Esophagus muscularis mucosa (tissue), 4 donors: Measurements from ENCODE around the gene GRB2. TPM values are rescaled to one million over a fixed set of nuclear protein-coding genes. Genes with fewer than 3 reads are reported as not detected.
A peak's percentile ranks its signal among the peaks of the same experiment; 100 is the strongest.

Experiments
- DNase-seq: peaks from one replicate; pipeline ENCODE4 v3.0.0-alpha.2; 2017; ENCODE audit errors: extremely low spot score
- H3K27ac ChIP-seq, 4 donors: fragments of 200-600 bp; sonication (generic); replicated peaks in 1 of 4; 1 replicate in 3 of 4; 2 replicates in 1 of 4; pipeline ENCODE4 v1.5.1; 2016 to 2019; ENCODE audit warnings: mild to moderate bottlenecking in 1 of 4
- H3K27me3 ChIP-seq, 4 donors: fragments of 200-600 bp; sonication (generic); one replicate each; pipeline versions ENCODE4 v1.5.1 to v1.6.0; 2016 to 2019
- H3K36me3 ChIP-seq, 4 donors: fragments of 200-600 bp; sonication (generic); one replicate each; pipeline ENCODE4 v1.5.1; 2016 to 2019
- H3K4me1 ChIP-seq, 4 donors: fragments of 200-600 bp; sonication (generic); one replicate each; pipeline ENCODE4 v1.5.1; 2016 to 2019
- H3K4me3 ChIP-seq, 4 donors: fragments of 200-600 bp; sonication (generic); 1 replicate in 2 of 4; 2 replicates in 2 of 4; pipeline ENCODE4 v1.5.1; 2016 to 2019; ENCODE audit warnings: mild to moderate bottlenecking in 4 of 4, moderate library complexity in 1 of 4
- H3K9me3 ChIP-seq, 4 donors: fragments of 200-600 bp; sonication (generic); 1 replicate in 3 of 4; 2 replicates in 1 of 4; pipeline ENCODE4 v1.5.1; 2016 to 2019
- CTCF ChIP-seq, 3 experiments: fragments of 200-600 bp in 2 of 3; fragments of 450-650 bp in 1 of 3; sonication (generic) in 2 of 3; IDR thresholded peaks; one replicate each; pipeline ENCODE4 v1.5.1; 2017 to 2019; ENCODE audit warnings: antibody characterized with exemption in 3 of 3, mild to moderate bottlenecking in 2 of 3, moderate library complexity in 1 of 3
- EP300 ChIP-seq: sonication (generic); formaldehyde crosslinking; IDR thresholded peaks from one replicate; pipeline ENCODE4 v1.6.1; 2017; ENCODE audit warnings: antibody characterized with exemption
- POLR2A ChIP-seq: fragments of 450-650 bp; IDR thresholded peaks from one replicate; pipeline ENCODE4 v1.6.1; 2017; ENCODE audit warnings: antibody characterized with exemption, moderate library complexity, mild to moderate bottlenecking, low read depth
- POLR2AphosphoS5 ChIP-seq, 2 donors: sonication (generic); formaldehyde crosslinking; IDR thresholded peaks; one replicate each; pipeline ENCODE4 v1.6.1; 2017; ENCODE audit warnings: antibody characterized with exemption in 2 of 2
- WGBS: methylation state at CpG from one replicate; pipeline ENCODE4 v1.1.5; 2018; 5-methylcytosine and 5-hydroxymethylcytosine counted together
- intact Hi-C: fragments of 100-400 bp; cut with DNase I; formaldehyde crosslinking; loops from one replicate; pipeline ENCODE4 v1.15.1; 2023
- total RNA-seq, 4 donors: library from RNA; depleted of rRNA; stranded (reverse); fragments of >200 nt; gene quantifications; one replicate each; pipeline versions ENCODE4 v1.1.0 to v1.2.1, GENCODE V29; 2016

Gene GRB2
- total RNA-seq, 4 donors from 2014 or later = 84.3 to 140 (median 113) TPM

GRCh38 chr17:75319904-75320691 is 85.4 kb downstream of the GRB2 start:
- H3K27me3 ChIP-seq = no peaks in the 10 kb centered on the region
- H3K4me3 ChIP-seq = no peak overlapping the region
- DNase-seq = no peak
- peaks cover 6 to 19% (median 15%) of the 10 kb centered on the region in 4 donors for H3K4me1 ChIP-seq
- peaks cover 19 to 60% (median 53%) of the 10 kb centered on the region in 4 donors for H3K36me3 ChIP-seq
- intact Hi-C loops = loop anchor here (10.0 kb wide), 1 partner anchor 265 kb away; the partner anchor contains the start of gene MYO15B
- H3K27ac ChIP-seq = peak overlapping the region in 1 of 4 donors; percentile 27
- H3K9me3 ChIP-seq = no peaks in the 10 kb centered on the region
- WGBS = 68% methylated on average over 20 of the region's 20 CpGs
- TF ChIP-seq EP300 = no peak
- no peak for TF ChIP-seq POLR2AphosphoS5 (IDR thresholded peaks at IDR 0.05)

- TF ChIP-seq EP300 (no peak), CTCF (IDR thresholded peaks at IDR 0.05) (no peak), POLR2AphosphoS5 (IDR thresholded peaks at IDR 0.05) (no peak)
- 87% methylated on average over 10 of the region's 10 CpGs for WGBS
- DNase-seq = no peak
- Histone ChIP-seq H3K27ac (peak overlapping the region in 1 of 4 donors; percentile 3), H3K9me3 (no peaks in the 10 kb centered on the region), H3K36me3 (peaks cover 19 to 53% (median 47%) of the 10 kb centered on the region in 4 donors), H3K4me3 (no peak overlapping the region), H3K27me3 (no peaks in the 10 kb centered on the region), H3K4me1 (peaks cover 6 to 13% (median 9%) of the 10 kb centered on the region in 4 donors)
- intact Hi-C loops = no loop called here
Observed at GRCh38 chr17:75318615-75319222, 86.8 kb downstream of the GRB2 start.

GRCh38 chr17:75318211-75318610 is 87.3 kb downstream of the GRB2 start:
- Histone ChIP-seq H3K4me1 (peaks cover 1 to 9% (median 5%) of the 10 kb centered on the region in 4 donors), H3K36me3 (peaks cover 19 to 53% (median 44%) of the 10 kb centered on the region in 4 donors), H3K27ac (peak overlapping the region in 1 of 4 donors; percentile 3), H3K27me3 (no peaks in the 10 kb centered on the region), H3K4me3 (no peak overlapping the region), H3K9me3 (no peaks in the 10 kb centered on the region)
- intact Hi-C loops = no loop called here
- 73% methylated on average over 10 of the region's 10 CpGs for WGBS
- DNase-seq = no peak
- TF ChIP-seq POLR2AphosphoS5 (IDR thresholded peaks at IDR 0.05) (no peak), EP300 (no peak), POLR2A (no peak), CTCF (IDR thresholded peaks at IDR 0.05) (no peak)

- Histone ChIP-seq H3K9me3 (no peaks in the 10 kb centered on the region), H3K27ac (no peak overlapping the region), H3K4me1 (peaks cover 0 to 5% (median under 1%) of the 10 kb centered on the region in 4 donors), H3K27me3 (no peaks in the 10 kb centered on the region), H3K36me3 (peaks cover 19 to 52% (median 44%) of the 10 kb centered on the region in 4 donors), H3K4me3 (no peak overlapping the region)
- TF ChIP-seq POLR2AphosphoS5 (IDR thresholded peaks at IDR 0.05) (no peak), POLR2A (no peak)
- intact Hi-C loops = no loop called here
- WGBS = 71% methylated on average over 11 of the region's 11 CpGs
- DNase-seq = no peak
Observed at GRCh38 chr17:75317671-75318070, 87.8 kb downstream of the GRB2 start.

- H3K36me3 ChIP-seq = peaks cover 19 to 40% (median 36%) of the 10 kb centered on the region in 4 donors
- no peak for TF ChIP-seq POLR2AphosphoS5 (IDR thresholded peaks at IDR 0.05)
- no peak for TF ChIP-seq CTCF (IDR thresholded peaks at IDR 0.05)
- no peak for TF ChIP-seq EP300
- peaks cover 0 to 3% (median 0%) of the 10 kb centered on the region in 4 donors for H3K4me1 ChIP-seq
- WGBS = 74% methylated on average over 5 of the region's 5 CpGs
- H3K27me3 ChIP-seq = no peaks in the 10 kb centered on the region
- H3K9me3 ChIP-seq = no peaks in the 10 kb centered on the region
- no peak overlapping the region for H3K4me3 ChIP-seq
- DNase-seq = no peak
- H3K27ac ChIP-seq = no peak overlapping the region
- intact Hi-C loops = no loop called here
Observed at GRCh38 chr17:75316253-75316652, 89.2 kb downstream of the GRB2 start.
